IMR-90 (cell line): ENCODE measurements around the gene IRGM. TPM values are rescaled to one million over a fixed set of nuclear protein-coding genes. Genes with fewer than 3 reads are reported as not detected.

Source experiments
- ATAC-seq: fragments of 200-7000 bp; cut with Tn5 transposase; 2 replicates; pipeline ENCODE4 v1.9.1; 2020; ENCODE audit warnings: low read depth, mild to moderate bottlenecking, moderate library complexity
- BruUV-seq: library from RNA; stranded (reverse); fragments of 400-500 nt; replicated peaks from 2 replicates; lab custom pipeline; 2021; lab: Mats Ljungman, UMichigan
- CTCF ChIA-PET: fragments of 300-600 bp; formaldehyde crosslinking; extraction: SDS; loops from one replicate; lab custom pipeline; 2021; ENCODE audit warnings: antibody characterized with exemption; lab: Yijun Ruan, JAX
- POLR2A ChIA-PET: fragments of 300-600 bp; sonication (Branson Sonifier 250); formaldehyde crosslinking; loops from one replicate; lab custom pipeline; 2022; ENCODE audit warnings: antibody characterized with exemption; ENCODE audit not compliant: unreplicated experiment; lab: Charles Lee
- DNase-seq: peaks from one replicate; pipeline ENCODE4 v3.0.0; 2013
- H2AFZ ChIP-seq: replicated peaks from 2 replicates; pipeline ENCODE3; 2013; ENCODE audit warnings: low read length, mild to moderate bottlenecking; ENCODE audit not compliant: poor library complexity
- H2AK5ac ChIP-seq: 2 replicates; pipeline ENCODE4 v1.6.1; 2013; ENCODE audit warnings: low read depth, low read length, inconsistent platforms
- H2AK9ac ChIP-seq: replicated peaks from 2 replicates; pipeline ENCODE3; 2013; ENCODE audit warnings: mild to moderate bottlenecking, low read depth, low read length, moderate library complexity; ENCODE audit not compliant: poor library complexity
- H2BK120ac ChIP-seq: 2 replicates; pipeline ENCODE4 v1.6.1; 2013; ENCODE audit warnings: low read depth, low read length, inconsistent platforms
- H2BK15ac ChIP-seq: 3 replicates; pipeline ENCODE4 v1.6.1; 2013; ENCODE audit warnings: low read depth, low read length, inconsistent platforms
- H2BK20ac ChIP-seq: 2 replicates; pipeline ENCODE4 v1.6.1; 2013; ENCODE audit warnings: low read depth, mild to moderate bottlenecking, inconsistent platforms, low read length, moderate library complexity
- H2BK5ac ChIP-seq: 2 replicates; pipeline ENCODE4 v1.6.1; 2013; ENCODE audit warnings: mild to moderate bottlenecking, low read depth, low read length, inconsistent platforms; ENCODE audit not compliant: poor library complexity, severe bottlenecking
- H3K14ac ChIP-seq: replicated peaks from 2 replicates; pipeline ENCODE4 v1.6.1; 2013; ENCODE audit warnings: low read depth, low read length, inconsistent platforms
- H3K18ac ChIP-seq: 2 replicates; pipeline ENCODE4 v1.6.1; 2013; ENCODE audit warnings: low read depth, low read length, control low read depth
- H3K23ac ChIP-seq: 2 replicates; pipeline ENCODE4 v1.6.1; 2013; ENCODE audit warnings: low read depth, low read length, inconsistent platforms
- H3K27ac ChIP-seq: 2 replicates; pipeline ENCODE4 v1.5.1; 2013; ENCODE audit warnings: mild to moderate bottlenecking, control low read depth, low read length; ENCODE audit not compliant: insufficient read depth
- H3K27me3 ChIP-seq: 2 replicates; pipeline ENCODE4 v1.6.1; 2013; ENCODE audit warnings: low read length; ENCODE audit not compliant: control insufficient read depth, insufficient read depth
- H3K36me3 ChIP-seq: 2 replicates; pipeline ENCODE4 v1.6.1; 2013; ENCODE audit warnings: low read length, mixed read lengths; ENCODE audit not compliant: control insufficient read depth, insufficient read depth
- H3K4ac ChIP-seq: 2 replicates; pipeline ENCODE4 v1.6.1; 2013; ENCODE audit warnings: low read depth, low read length, inconsistent platforms
- H3K4me1 ChIP-seq: 2 replicates; pipeline ENCODE4 v1.6.1; 2013; ENCODE audit warnings: low read length, mixed read lengths; ENCODE audit not compliant: control insufficient read depth, insufficient read depth
- H3K4me2 ChIP-seq: 2 replicates; pipeline ENCODE4 v1.6.1; 2013; ENCODE audit warnings: low read depth, mild to moderate bottlenecking, control low read depth, low read length, moderate library complexity
- H3K4me3 ChIP-seq: 2 replicates; pipeline ENCODE4 v1.5.1; 2013; ENCODE audit warnings: low read depth, mild to moderate bottlenecking, control low read depth, low read length, moderate library complexity; ENCODE audit not compliant: insufficient read depth
- H3K56ac ChIP-seq: 2 replicates; pipeline ENCODE4 v1.6.1; 2013; ENCODE audit warnings: low read length, inconsistent platforms; ENCODE audit not compliant: insufficient read depth; ENCODE audit errors: extremely low read depth
- H3K79me1 ChIP-seq, 2 experiments: 2 replicates each; pipeline ENCODE4 v1.6.1; 2013; ENCODE audit warnings: low read length in 2 of 2, inconsistent platforms in 1 of 2, low read depth in 1 of 2
- H3K9ac ChIP-seq: 2 replicates; pipeline ENCODE4 v1.6.1; 2013; ENCODE audit warnings: low read depth, low read length, control low read depth
- H3K9me1 ChIP-seq: 2 replicates; pipeline ENCODE4 v1.6.1; 2013; ENCODE audit warnings: low read length, inconsistent platforms; ENCODE audit not compliant: insufficient read depth
- H3K9me3 ChIP-seq: 2 replicates; pipeline ENCODE4 v1.6.1; 2013; ENCODE audit warnings: low read length; ENCODE audit not compliant: control insufficient read depth, insufficient read depth
- H4K20me1 ChIP-seq: 2 replicates; pipeline ENCODE4 v1.6.1; 2013; ENCODE audit warnings: low read length, inconsistent platforms; ENCODE audit not compliant: insufficient read depth
- H4K5ac ChIP-seq: 2 replicates; pipeline ENCODE4 v1.6.1; 2013; ENCODE audit warnings: mild to moderate bottlenecking, low read depth, low read length, control low read depth
- H4K8ac ChIP-seq, 2 experiments: 2 replicates each; pipeline ENCODE4 v1.6.1; 2013; ENCODE audit warnings: low read depth in 2 of 2, low read length in 2 of 2, control low read depth in 1 of 2, inconsistent platforms in 1 of 2
- H4K91ac ChIP-seq: 2 replicates; pipeline ENCODE4 v1.6.1; 2013; ENCODE audit warnings: low read depth, low read length, inconsistent platforms; ENCODE audit not compliant: insufficient read depth
- BHLHE40 ChIP-seq: fragments of 150-350 bp; IDR thresholded peaks from 2 replicates; pipeline ENCODE4 v1.6.1; 2016; ENCODE audit warnings: mild to moderate bottlenecking, low read depth, low read length
- CHD1 ChIP-seq: IDR thresholded peaks from 2 replicates; pipeline ENCODE4 v1.6.1; 2012; ENCODE audit warnings: low read depth, low read length, improper control_type of control experiment
- FOS ChIP-seq: fragments of 150-350 bp; IDR thresholded peaks from 2 replicates; pipeline ENCODE4 v1.6.1; 2016; ENCODE audit warnings: low read depth, low read length
- MAFK ChIP-seq: IDR thresholded peaks from 2 replicates; pipeline ENCODE4 v1.6.1; 2012; ENCODE audit warnings: low read depth, low read length, improper control_type of control experiment
- MAZ ChIP-seq: IDR thresholded peaks from 2 replicates; pipeline ENCODE4 v1.6.1; 2012; ENCODE audit warnings: low read depth, mild to moderate bottlenecking, low read length, improper control_type of control experiment, moderate library complexity, borderline replicate concordance
- POLR2A ChIP-seq: IDR thresholded peaks from 2 replicates; pipeline ENCODE4 v1.6.1; 2012; ENCODE audit warnings: mild to moderate bottlenecking, low read depth, low read length
- RAD21 ChIP-seq: IDR thresholded peaks from 2 replicates; pipeline ENCODE4 v1.6.1; 2012; ENCODE audit warnings: low read length, improper control_type of control experiment
- RCOR1 ChIP-seq: IDR thresholded peaks from 2 replicates; pipeline ENCODE4 v1.6.1; 2012; ENCODE audit warnings: mild to moderate bottlenecking, low read length, improper control_type of control experiment; ENCODE audit not compliant: insufficient replicate concordance
- RFX5 ChIP-seq: IDR thresholded peaks from 2 replicates; pipeline ENCODE4 v1.8.0; 2012; ENCODE audit warnings: low read depth, mild to moderate bottlenecking, low read length, moderate library complexity
- SMC3 ChIP-seq: fragments of 150-350 bp; IDR thresholded peaks from 2 replicates; pipeline ENCODE4 v1.6.1; 2016; ENCODE audit warnings: low read depth, mild to moderate bottlenecking, antibody characterized with exemption, low read length, moderate library complexity
- WGBS, 2 experiments: methylation state at CpG; one replicate each; pipeline versions ENCODE4 v1.1.5 to v1.1.7; 2013; ENCODE audit warnings: missing lambda C conversion rate in 2 of 2; ENCODE audit not compliant: insufficient read length in 1 of 2; ENCODE audit errors: extremely low coverage in 2 of 2; 5-methylcytosine and 5-hydroxymethylcytosine counted together
- dilution Hi-C: fragments of 300-500 bp; cut with HindIII; formaldehyde crosslinking; loops from one replicate; pipeline ENCODE4 v1.14.3; 2018; ENCODE audit warnings: low sequenced_read_pairs; ENCODE audit not compliant: unreplicated experiment
- in situ Hi-C: fragments of 300-500 bp; cut with MboI; formaldehyde crosslinking; loops from 3 replicates; pipeline ENCODE4 v1.14.3; 2019; ENCODE audit warnings: low sequenced_read_pairs, inconsistent platforms, mixed read lengths
- intact Hi-C: fragments of 100-400 bp; cut with micrococcal nuclease; formaldehyde crosslinking; loops from 2 replicates; pipeline ENCODE4 v1.10.0; 2022
- polyA plus RNA-seq, 3 experiments: library from polyadenylated mRNA; depleted of rRNA; stranded (reverse); fragments of >200 nt; gene quantifications; 2 replicates each; pipeline ENCODE4 v1.2.3, GENCODE V29; 2012; ENCODE audit warnings: low replicate concordance in 1 of 3
- total RNA-seq: library from RNA; depleted of rRNA; stranded (reverse); fragments of >200 nt; gene quantifications from 2 replicates; pipeline ENCODE4 v1.2.3, GENCODE V29; 2012
- TF ChIP-seq, protein P1 (sequence below): conservative IDR thresholded peaks from 2 replicates; pipeline ENCODE4 v1.5.1; 2012; ENCODE audit warnings: mild to moderate bottlenecking, low read depth, low read length, improper control_type of control experiment
- TF ChIP-seq, protein P2 (sequence below): fragments of 150-350 bp; IDR thresholded peaks from 2 replicates; pipeline ENCODE4 v1.6.1; 2017; ENCODE audit warnings: mild to moderate bottlenecking, antibody characterized with exemption, low read length, low read depth

IRGM gene
- total and polyA plus RNA-seq, 2 of the 4 experiments (the other 2 are of a cell fraction): not detected

DNA sequence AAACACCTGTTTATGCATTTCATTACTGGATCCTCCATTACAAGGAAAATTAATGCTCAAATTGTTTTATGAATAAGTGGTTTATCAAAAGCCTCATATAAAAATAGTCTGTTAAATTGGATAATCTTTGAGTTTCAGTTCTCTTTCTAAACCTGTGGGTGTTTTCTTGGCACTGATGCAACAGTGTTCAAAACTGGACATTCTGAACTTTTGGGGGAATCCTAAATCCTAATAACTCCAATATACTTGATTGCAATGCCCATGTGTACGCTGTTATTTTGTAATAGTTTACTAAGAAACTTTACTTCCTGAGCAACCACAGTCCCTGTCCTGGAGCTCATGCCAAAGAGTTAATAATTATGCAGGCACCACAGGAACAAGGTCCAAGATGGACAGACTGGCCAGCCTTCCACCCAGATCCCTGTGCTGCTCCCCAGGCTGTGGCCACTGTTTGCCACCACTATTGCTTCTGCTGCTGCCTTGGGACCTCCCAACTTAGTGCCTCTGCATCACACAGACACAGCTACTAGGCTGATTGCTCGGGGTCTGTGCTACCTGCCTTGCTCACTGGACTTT is 14.0 kb downstream of the IRGM start:
- no peak overlapping the region for H2BK5ac ChIP-seq
- ATAC-seq (no peak), DNase-seq (no peak)
- no peak overlapping the region for H3K18ac ChIP-seq
- ChIA-PET CTCF (no interaction called here), POLR2A (no interaction called here)
- H3K9ac ChIP-seq: no peak overlapping the region
- no peak overlapping the region for H3K27ac ChIP-seq
- H2AK9ac ChIP-seq: no peak overlapping the region
- BruUV-seq: no TSS peak
- no peak overlapping the region for H3K4ac ChIP-seq
- WGBS, 2 experiments: no CpG with 5 or more reads among the region's 2 CpGs
- intact Hi-C loops: no loop called here
- H3K27me3 ChIP-seq: no peaks in the 10 kb centered on the region
- no peaks in the 10 kb centered on the region for H3K79me1 ChIP-seq
- no peaks in the 10 kb centered on the region for H4K20me1 ChIP-seq
- no peak overlapping the region for H4K8ac ChIP-seq
- no peak overlapping the region for H3K23ac ChIP-seq
- no peak overlapping the region for H3K56ac ChIP-seq
- no peak overlapping the region for H4K91ac ChIP-seq
- dilution Hi-C loops: no loop called here
- no peak overlapping the region for H2AK5ac ChIP-seq
- H3K9me1 ChIP-seq: no peaks in the 10 kb centered on the region
- H3K9me3 ChIP-seq: peaks cover 2% of the 10 kb centered on the region; the same call in 1 of the 2 replicates
- H2BK120ac ChIP-seq: no peak overlapping the region
- no peak overlapping the region for H2AFZ ChIP-seq
- no peak overlapping the region for H3K14ac ChIP-seq
- in situ Hi-C loops: no loop called here
- TF ChIP-seq MAZ (no peak), RFX5 (no peak), FOS (no peak), SMC3 (no peak), RCOR1 (no peak), CHD1 (no peak), MAFK (no peak), RAD21 (no peak), BHLHE40 (no peak), POLR2A (no peak)
- TF ChIP-seq, protein P1, sequence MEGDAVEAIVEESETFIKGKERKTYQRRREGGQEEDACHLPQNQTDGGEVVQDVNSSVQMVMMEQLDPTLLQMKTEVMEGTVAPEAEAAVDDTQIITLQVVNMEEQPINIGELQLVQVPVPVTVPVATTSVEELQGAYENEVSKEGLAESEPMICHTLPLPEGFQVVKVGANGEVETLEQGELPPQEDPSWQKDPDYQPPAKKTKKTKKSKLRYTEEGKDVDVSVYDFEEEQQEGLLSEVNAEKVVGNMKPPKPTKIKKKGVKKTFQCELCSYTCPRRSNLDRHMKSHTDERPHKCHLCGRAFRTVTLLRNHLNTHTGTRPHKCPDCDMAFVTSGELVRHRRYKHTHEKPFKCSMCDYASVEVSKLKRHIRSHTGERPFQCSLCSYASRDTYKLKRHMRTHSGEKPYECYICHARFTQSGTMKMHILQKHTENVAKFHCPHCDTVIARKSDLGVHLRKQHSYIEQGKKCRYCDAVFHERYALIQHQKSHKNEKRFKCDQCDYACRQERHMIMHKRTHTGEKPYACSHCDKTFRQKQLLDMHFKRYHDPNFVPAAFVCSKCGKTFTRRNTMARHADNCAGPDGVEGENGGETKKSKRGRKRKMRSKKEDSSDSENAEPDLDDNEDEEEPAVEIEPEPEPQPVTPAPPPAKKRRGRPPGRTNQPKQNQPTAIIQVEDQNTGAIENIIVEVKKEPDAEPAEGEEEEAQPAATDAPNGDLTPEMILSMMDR: no peak
- TF ChIP-seq, protein P2, sequence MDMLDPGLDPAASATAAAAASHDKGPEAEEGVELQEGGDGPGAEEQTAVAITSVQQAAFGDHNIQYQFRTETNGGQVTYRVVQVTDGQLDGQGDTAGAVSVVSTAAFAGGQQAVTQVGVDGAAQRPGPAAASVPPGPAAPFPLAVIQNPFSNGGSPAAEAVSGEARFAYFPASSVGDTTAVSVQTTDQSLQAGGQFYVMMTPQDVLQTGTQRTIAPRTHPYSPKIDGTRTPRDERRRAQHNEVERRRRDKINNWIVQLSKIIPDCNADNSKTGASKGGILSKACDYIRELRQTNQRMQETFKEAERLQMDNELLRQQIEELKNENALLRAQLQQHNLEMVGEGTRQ: no peak
- H3K4me1 ChIP-seq: no peaks in the 10 kb centered on the region
- H2BK15ac ChIP-seq: no peak overlapping the region
- no peaks in the 10 kb centered on the region for H3K36me3 ChIP-seq
- H2BK20ac ChIP-seq: no peak overlapping the region
- H3K4me3 ChIP-seq: no peak overlapping the region
- H3K4me2 ChIP-seq: no peak overlapping the region
- H4K5ac ChIP-seq: no peak overlapping the region
